ENCODE measurements around the gene ADCY6.
A peak's percentile ranks its signal among the peaks of the same experiment; 100 is the strongest.

ADCY6 gene

GRCh38 chr12:48815126-48816110, 26.5 kb upstream of the ADCY6 start:
- no peak for DNase-seq

GRCh38 chr12:48814262-48815125, 25.6 kb upstream of the ADCY6 start:
- DNase-seq: peak; percentile 31

GRCh38 chr12:48813465-48814261, 24.8 kb upstream of the ADCY6 start:
- DNase-seq: no peak

DNA sequence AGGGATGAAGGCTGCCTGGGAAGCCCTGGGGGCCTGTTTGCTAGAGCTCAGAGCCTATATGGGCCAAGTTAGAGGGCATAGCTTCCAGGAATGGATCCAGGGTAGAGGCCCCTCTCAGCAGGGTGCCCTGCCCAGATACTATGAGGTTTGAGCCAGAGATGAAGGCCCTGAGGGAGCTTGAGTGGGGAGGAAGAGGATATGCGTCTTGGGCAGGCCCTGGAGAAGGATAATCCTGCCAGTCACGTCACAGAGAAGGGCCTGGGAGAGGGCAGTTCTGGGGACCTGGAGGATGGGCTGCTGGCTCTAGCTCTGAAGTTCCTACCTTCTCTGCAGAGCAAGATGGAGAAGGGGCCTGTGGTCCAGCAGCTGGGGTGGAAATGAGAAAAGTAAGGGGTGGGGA, 23.5 kb upstream of the ADCY6 start:
- DNase-seq: no peak

DNA sequence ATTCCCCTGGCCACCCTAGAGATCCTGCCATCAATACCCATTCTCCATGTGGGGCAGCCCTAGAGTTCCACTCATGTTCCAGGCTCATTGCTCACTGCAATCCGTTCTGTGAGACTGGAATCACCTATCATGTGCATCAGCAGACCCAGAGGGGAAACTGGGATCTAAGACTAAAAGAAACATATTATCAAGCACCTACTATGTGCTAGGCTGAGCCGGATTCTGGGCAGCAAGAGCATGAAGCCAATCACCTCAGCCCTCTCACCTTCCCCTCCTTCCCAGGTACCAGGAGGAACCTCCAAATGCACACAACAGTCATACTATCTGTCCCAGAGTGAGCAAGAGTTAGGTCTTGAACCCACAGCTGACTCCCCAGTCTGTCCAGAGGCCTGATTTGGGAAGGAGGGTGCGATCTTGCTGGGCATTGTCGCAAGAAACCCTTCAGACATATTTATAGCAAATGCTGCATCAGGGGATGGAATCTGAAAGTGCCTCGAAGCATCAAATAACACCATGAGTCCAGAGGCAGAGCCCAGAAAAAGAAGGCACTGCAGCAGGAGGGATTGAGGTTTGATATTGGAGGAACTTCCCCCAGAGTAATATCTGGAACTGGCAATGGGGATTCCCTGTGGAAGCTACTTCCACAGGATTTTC, 22.7 kb upstream of the ADCY6 start:
- no peak for DNase-seq

GRCh38 chr12:48810903-48811431, 22.1 kb upstream of the ADCY6 start:
- DNase-seq: no peak

GRCh38 chr12:48807981-48808380, 19.1 kb upstream of the ADCY6 start:
- DNase-seq: no peak

DNA sequence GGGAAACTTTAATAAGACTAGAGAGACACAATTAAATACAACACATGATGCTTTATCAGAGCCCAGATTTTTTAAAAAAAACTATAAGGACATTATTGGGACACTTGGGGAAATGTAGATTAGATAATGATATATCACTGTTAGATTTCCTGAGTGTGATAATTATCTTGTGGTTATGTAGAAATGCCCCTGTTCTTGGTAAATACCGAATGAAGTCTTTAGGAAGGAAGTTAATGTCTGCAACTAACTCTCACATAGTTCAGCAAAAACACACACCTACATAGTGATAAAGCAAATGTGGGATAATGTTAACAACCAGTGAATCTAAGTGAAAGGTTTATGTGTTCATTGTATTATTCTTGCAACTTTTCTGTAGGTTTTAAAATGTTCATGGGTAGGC, 14.8 kb upstream of the ADCY6 start:
- DNase-seq: no peak

- DNase-seq: no peak
These were observed 12.1 kb upstream of the ADCY6 start for GRCh38 chr12:48800971-48801370.

DNA sequence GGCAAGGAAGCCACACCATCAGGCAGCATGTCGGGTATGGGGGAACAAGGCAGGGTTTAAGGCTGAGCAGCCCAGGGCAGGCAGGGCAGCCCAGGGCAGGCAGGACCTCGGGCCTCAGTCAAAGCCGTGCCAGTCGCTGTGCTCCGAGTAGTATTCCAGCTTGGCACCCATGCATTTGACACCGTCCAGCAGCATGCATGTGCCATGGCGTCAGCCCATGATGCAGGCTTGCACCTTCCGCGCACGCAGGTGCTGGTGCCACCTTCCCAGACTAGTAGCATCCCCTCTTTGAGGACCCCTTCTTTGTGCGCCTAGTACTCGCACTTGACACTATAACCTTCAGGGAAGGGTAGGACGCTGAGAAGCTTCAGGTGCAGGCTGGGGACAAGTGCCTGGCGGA, 11.6 kb upstream of the ADCY6 start:
- DNase-seq: no peak

DNA sequence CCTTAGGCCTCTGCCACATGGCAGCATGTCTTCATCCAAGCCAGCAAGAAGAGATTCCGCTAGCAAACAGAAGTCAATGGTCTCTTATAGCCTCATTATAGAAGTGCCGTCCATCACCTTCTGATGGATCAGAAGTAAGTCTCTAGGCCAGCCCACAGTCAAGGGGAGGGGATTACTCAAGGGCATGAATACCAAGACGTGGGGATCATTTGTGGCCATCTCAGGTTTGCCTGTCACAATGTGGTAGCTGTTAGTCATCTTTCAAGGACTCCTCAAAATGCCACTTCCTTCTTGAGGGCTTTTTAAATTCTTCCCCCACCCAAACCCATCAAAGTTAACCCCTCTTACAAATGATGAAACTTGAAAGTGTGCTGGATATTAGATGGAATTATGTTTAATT, 8.1 kb upstream of the ADCY6 start:
- no peak for DNase-seq

DNA sequence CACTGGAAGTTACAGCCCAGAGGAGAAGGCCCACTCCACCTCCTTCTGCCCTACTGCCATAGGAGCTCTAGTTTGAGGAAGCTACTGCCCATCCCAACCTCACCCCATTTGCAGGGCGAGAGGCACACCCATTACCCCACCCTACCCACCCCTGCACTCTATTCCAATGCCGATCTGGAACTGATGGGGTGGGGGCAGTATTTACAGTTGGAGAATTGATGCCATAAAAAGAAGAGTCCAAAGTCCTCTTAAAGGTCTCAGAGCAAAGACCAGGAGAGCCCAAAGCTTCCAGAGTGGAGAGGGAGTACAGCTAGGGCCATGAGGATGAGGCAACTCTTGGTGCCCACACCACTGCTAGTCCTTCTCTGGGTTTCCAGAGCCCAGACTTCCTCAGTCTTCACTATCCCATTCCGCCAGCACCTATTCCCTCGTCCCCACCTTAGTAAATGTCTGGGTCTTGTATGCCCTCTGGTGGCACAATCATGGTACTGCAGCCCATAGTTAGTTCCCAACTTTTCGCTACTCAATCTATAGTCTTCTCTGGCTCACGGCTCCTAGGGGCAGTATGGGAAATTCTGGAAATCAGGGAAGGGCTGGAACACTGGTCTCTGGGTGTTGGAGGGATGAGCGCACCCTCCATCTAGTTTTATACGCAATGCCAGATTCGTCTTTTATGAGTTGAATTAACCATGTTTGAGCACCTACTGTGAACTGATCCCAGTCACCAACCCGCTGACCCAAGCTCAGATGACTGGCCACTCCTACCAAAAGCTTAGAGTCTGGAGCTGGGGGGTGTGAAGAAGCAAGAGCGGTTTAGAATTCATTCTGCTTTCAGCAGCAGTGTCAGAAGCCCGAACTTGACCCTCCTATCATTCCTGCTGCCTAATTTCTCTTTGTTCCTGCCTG, 6.9 kb upstream of the ADCY6 start:
- no peak for DNase-seq

DNA sequence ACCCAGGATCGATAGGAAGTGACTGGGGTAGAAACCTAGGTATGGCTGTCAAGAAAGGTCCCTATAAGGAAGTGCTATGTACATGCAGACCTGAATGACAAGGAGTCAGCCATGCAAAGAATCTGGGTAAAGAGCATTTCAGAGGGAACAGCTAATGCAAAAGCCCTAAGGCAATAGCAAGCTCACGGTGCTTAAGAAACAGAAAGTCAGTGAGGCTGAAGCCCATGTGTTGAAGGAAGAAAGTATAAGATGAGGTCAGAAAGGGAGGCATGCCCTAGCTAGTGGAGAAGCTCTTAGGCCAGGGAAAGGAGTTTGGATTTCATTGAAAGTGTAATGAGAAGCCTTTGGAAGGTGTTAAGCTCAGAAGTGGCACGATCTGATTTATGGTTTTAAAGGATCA, 6.0 kb upstream of the ADCY6 start:
- no peak for DNase-seq

- no peak for DNase-seq
These were observed 4.8 kb upstream of the ADCY6 start for GRCh38 chr12:48793696-48794095.

GRCh38 chr12:48789858-48790326, 1.0 kb upstream of the ADCY6 start:
- no peak for DNase-seq

DNA sequence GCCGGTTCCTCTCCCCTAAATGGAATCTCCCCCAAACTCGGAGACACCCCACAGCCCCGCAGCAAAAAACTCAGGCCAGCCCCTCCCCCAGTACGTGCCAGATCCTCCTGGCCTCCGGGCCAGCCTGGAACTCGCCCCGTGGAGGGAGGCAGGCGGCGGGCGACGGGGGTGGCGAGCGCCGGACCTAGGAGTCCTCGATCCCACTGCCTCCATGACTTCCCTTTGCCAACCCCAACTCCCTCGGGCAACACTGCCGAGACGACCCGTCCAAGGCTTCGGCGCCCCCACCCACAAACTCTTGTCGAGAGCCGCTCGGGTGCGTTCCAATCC, 400 bp downstream of the ADCY6 start:
- DNase-seq: no peak

DNA sequence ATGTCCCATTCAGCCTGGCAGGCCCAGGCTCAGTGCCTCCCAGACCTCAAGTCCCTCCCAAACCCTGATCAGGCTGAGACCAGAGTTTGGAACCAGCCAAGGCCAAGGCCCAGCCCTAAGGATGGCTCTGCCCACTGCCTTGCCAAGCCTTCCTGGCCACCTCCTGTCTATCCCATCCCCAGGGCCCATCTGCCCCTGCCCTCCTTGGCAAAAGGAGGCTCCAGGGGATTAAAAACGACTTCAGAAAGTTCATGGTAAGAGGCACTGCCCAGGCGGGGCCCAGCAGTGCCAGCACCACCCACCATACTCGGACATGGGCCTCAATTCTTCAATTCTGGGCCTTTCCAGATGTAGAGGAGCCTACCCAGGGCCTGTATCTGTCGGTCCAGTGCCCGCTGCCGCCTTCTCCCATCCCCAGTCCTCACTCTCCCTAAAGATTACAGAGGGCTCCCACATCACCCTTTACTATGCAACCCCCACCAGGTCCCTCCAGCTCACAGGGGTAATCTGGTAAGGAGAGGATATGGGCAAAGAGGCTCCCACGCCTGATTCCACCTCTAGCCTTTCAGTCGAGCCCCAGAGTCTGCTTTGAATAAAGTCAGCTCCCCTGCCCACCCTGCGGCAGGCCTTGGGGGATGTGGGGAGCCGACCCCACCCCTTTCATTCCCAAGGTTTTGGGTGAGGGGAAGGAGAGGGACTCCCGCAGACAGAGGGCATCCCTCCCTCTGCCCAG, 932 bp downstream of the ADCY6 start:
- no peak for DNase-seq

DNA sequence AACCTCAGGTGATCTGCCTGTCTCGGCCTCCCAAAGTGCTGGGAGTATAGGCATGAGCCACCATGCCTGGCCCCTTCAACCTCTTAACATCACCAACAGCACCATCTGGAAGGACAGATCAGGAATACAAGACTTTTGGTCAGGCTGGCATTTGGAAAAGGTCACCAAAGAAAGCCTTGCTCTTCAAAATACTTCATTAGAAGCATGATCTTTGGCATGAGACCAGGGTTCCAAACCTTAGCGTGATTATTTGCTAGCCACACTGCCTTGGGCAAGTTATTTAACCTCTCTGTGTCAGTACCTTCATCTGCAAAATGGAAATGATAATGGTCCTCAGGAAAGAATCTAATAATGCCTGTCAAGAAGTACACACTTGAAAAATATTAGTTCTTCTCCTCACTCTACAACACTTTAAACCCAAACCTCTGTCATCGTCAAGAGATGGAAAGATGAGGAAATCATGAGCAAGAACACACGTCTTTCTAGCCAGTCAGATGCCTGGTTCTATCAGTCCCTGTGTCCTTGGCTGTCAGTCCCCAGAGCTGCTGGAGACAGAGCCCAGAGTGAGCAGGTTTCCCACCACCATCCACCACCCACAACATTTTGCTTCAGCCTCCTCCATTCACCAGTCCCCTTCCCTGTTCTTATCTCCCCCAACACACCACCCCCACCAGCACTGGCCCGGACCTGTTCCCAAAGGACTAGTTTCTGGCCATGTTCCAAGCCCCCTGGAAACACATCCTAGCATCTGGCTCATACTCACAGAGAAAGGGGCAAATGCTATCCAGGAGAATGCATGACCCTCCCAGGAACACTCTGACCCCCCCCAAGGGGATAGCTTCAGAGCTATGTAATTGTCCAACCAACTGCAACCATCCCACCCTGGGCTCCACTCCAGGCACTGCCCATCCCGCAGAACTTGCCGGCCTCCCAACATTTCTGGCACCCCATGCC, 2.0 kb downstream of the ADCY6 start:
- DNase-seq: no peak

GRCh38 chr12:48783432-48783831, 5.5 kb downstream of the ADCY6 start:
- no peak for DNase-seq
